Measurements from ENCODE around the gene TNFRSF11A.

- no peak for TF ChIP-seq CTCF (IDR thresholded peaks at IDR 0.05; ENCODE audit: borderline replicate concordance, extremely low read depth, low read length, poor library complexity, severe bottlenecking)
- no peak for TF ChIP-seq EZH2 (IDR thresholded peaks at IDR 0.05; ENCODE audit: borderline replicate concordance, low read depth, low read length, severe bottlenecking)
Measured at GRCh38 chr18:62368100-62368499, 43.0 kb downstream of the TNFRSF11A start.
